WERI-Rb-1 (cell line): ENCODE measurements around the gene BCAS3.

Source experiments
- DNase-seq: peaks from one replicate; pipeline ENCODE4 v3.0.0-alpha.2; 2020
- H3K27ac ChIP-seq: fragments of 250-450 bp; sonication (Bioruptor Pico); 2 replicates; pipeline ENCODE4 v1.5.1; 2020; ENCODE audit warnings: mild to moderate bottlenecking, moderate library complexity
- H3K27me3 ChIP-seq: fragments of 250-450 bp; sonication (Bioruptor Pico); 2 replicates; pipeline ENCODE4 v1.5.1; 2021; ENCODE audit warnings: mild to moderate bottlenecking, low read depth, moderate library complexity; ENCODE audit not compliant: insufficient read depth, severe bottlenecking
- H3K36me3 ChIP-seq: fragments of 250-450 bp; sonication (Bioruptor Pico); 2 replicates; pipeline ENCODE4 v1.5.1; 2020; ENCODE audit warnings: mild to moderate bottlenecking, moderate library complexity
- H3K4me3 ChIP-seq: 2 replicates; pipeline ENCODE4 v1.5.1; 2011; ENCODE audit warnings: low read depth, mild to moderate bottlenecking, control low read depth, low read length
- H3K9me3 ChIP-seq: fragments of 250-450 bp; sonication (Bioruptor Pico); 2 replicates; pipeline ENCODE4 v1.5.1; 2021; ENCODE audit warnings: mild to moderate bottlenecking, moderate library complexity; ENCODE audit not compliant: severe bottlenecking
- CTCF ChIP-seq: IDR thresholded peaks from 2 replicates; pipeline ENCODE4 v1.5.1; 2011; ENCODE audit warnings: low read depth, mild to moderate bottlenecking, control low read depth, inconsistent platforms, low read length

BCAS3 gene

GRCh38 chr17:61225178-61225882 lies 547.7 kb downstream of the BCAS3 start:
- no peak overlapping the region for H3K27ac ChIP-seq
- DNase-seq: no peak
- TF ChIP-seq CTCF: no peak

DNA sequence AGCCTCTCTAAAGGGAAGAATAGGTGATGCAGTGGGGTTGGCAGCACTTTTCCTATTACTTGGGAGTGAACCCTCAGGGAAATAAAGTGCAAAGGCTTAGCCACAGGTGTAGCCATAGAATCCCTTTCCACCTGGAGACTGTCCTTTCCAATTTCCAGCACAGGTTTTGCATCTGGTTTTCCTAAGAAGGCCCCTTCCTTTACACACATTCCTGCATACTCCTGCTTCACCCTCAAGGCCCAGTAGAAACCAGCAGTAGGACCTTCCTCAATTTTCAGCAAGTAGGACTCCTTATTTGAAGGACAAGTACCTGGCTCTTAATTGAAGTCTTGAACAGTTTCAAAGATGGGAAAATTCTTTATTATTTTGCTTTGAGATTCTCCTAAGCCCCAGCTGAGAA lies 550.2 kb downstream of the BCAS3 start:
- H3K27me3 ChIP-seq: no peaks in the 10 kb centered on the region
- no peak for DNase-seq
- no peak overlapping the region for H3K27ac ChIP-seq
- no peak overlapping the region for H3K4me3 ChIP-seq
- no peak for TF ChIP-seq CTCF
- H3K36me3 ChIP-seq: no peaks in the 10 kb centered on the region
- no peaks in the 10 kb centered on the region for H3K9me3 ChIP-seq

More at GRCh38 chr17:61225178-61225882, 547.7 kb downstream of the BCAS3 start:
- no peaks in the 10 kb centered on the region for H3K36me3 ChIP-seq
- no peak overlapping the region for H3K4me3 ChIP-seq
- H3K27me3 ChIP-seq: no peaks in the 10 kb centered on the region
- H3K9me3 ChIP-seq: no peaks in the 10 kb centered on the region

GRCh38 chr17:61230461-61230860 lies 552.8 kb downstream of the BCAS3 start:
- no peaks in the 10 kb centered on the region for H3K27me3 ChIP-seq
- H3K9me3 ChIP-seq: no peaks in the 10 kb centered on the region
- H3K4me3 ChIP-seq: no peak overlapping the region
- DNase-seq: no peak
- TF ChIP-seq CTCF: no peak
- H3K27ac ChIP-seq: no peak overlapping the region
- H3K36me3 ChIP-seq: no peaks in the 10 kb centered on the region

DNA sequence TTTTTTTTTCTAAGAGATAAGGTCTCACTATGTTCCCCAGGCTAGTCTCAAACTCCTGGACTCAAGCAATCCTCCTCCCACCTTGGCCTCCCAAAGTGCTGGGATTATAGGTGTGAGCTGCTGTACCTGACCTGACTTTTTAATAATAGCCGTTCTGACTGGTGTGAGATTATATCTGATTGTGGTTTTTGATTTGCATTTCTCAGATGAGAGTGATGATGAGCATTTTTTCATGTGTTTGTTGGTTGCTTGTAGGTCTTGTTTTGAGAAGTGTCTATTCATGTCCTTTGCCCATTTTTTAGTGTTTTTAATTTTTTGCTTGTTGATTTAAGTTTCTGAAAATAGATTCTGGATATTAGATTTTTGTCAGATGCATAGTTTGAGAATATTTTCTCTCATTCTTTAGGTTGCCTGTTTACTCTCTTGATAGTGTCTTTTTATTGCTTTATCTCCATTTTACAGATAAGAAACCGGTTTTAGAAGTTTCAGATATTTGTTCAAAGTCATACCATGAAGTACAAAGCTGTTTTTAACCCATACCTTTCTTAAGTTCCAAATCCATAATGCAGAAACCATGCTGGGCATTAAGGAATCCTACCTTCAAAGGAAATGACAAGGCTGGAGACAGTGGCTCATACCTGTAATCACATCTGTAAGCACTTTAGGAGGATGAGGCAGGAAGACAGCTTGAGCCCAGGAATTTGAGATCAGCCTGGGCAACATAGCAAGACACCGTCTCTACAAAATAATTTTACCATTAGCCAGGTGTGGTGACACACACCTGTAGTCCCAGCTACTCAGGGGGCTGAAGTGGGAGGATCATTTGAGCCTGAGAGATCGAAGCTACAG lies 553.5 kb downstream of the BCAS3 start:
- TF ChIP-seq CTCF: no peak
- H3K9me3 ChIP-seq: no peaks in the 10 kb centered on the region
- H3K27me3 ChIP-seq: no peaks in the 10 kb centered on the region
- H3K4me3 ChIP-seq: no peak overlapping the region
- no peak for DNase-seq
- no peaks in the 10 kb centered on the region for H3K36me3 ChIP-seq
- H3K27ac ChIP-seq: no peak overlapping the region

DNA sequence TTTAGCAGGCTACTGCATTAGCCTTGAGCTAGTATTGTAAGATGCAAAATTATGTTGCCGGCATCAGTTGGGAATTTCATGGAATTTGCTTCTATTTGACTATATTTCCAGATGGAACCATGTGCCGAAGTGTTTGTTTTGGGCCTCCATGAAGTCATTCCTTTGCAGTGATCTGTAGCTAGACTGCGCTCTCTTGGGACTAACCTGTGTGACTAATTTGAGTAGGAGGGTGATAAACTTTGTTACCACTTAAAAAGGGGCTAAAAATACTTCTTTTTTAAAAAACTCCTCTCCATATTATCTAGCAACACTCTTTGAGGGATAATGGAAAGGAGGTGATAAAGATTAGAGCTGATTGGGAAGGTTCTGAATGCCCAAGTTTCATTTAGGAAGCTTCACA lies 555.2 kb downstream of the BCAS3 start:
- TF ChIP-seq CTCF: no peak
- Histone ChIP-seq H3K4me3 (no peak overlapping the region), H3K9me3 (no peaks in the 10 kb centered on the region), H3K27me3 (no peaks in the 10 kb centered on the region), H3K27ac (no peak overlapping the region), H3K36me3 (no peaks in the 10 kb centered on the region)
- no peak for DNase-seq
